Colonic mucosa (tissue), 4 donors: ENCODE data around the gene DNASE1L3. TPM values are rescaled to one million over a fixed set of nuclear protein-coding genes. Genes with fewer than 3 reads are reported as not detected.

Source experiments
- DNase-seq: peaks from one replicate; pipeline ENCODE4 v3.0.0-alpha.2; 2020
- H3K27ac ChIP-seq: fragments of 200-600 bp; one replicate; pipeline ENCODE4 v1.8.0; 2021
- H3K27me3 ChIP-seq: fragments of 200-600 bp; one replicate; pipeline ENCODE4 v1.8.0; 2021
- H3K36me3 ChIP-seq: fragments of 200-600 bp; one replicate; pipeline ENCODE4 v1.8.0; 2021
- H3K4me1 ChIP-seq: fragments of 200-600 bp; one replicate; pipeline ENCODE4 v1.8.0; 2021; ENCODE audit warnings: mild to moderate bottlenecking
- H3K4me3 ChIP-seq: fragments of 200-600 bp; one replicate; pipeline ENCODE4 v1.8.0; 2021
- H3K9ac ChIP-seq, 2 donors: one replicate each; pipeline ENCODE4 v1.7.0; 2013; ENCODE audit warnings: control low read depth in 2 of 2, low read depth in 2 of 2, low read length in 2 of 2
- H3K9me3 ChIP-seq: fragments of 200-600 bp; one replicate; pipeline ENCODE4 v1.8.0; 2021
- CTCF ChIP-seq: fragments of 200-600 bp; IDR thresholded peaks from one replicate; pipeline ENCODE4 v1.8.0; 2022; ENCODE audit warnings: antibody characterized with exemption, mild to moderate bottlenecking
- intact Hi-C: fragments of 100-400 bp; cut with DNase I; formaldehyde crosslinking; loops from one replicate; pipeline ENCODE4 v1.14.1; 2022
- total RNA-seq, 2 donors: library from RNA; stranded (reverse); fragmentation: NEBNext Ultra II Directional in 1 of 2; extraction: Animal tissue kit (Norgen Biotek cat#: 25700) in 1 of 2; gene quantifications; one replicate each; pipeline ENCODE4 v1.2.1, GENCODE V29; 2021
- donor health status: healthy.
- donor health status: DM: no; HTN: no; CAD: no.
- donor health status: DM: no; HTN: no; CAD: no.

The DNASE1L3 gene
- total RNA-seq, 2 donors from 2014 or later: 2.2 to 6.2 TPM

GRCh38 chr3:58207954-58208353 lies 2.8 kb downstream of the DNASE1L3 start:
- TF ChIP-seq CTCF: no peak

GRCh38 chr3:58206406-58207011 lies 4.3 kb downstream of the DNASE1L3 start:
- no peak overlapping the region for H3K4me3 ChIP-seq
- H3K27ac ChIP-seq: no peak overlapping the region
- intact Hi-C loops: loop anchor here (5.0 kb wide), 1 partner anchor 76 kb away; no protein-coding TSS in a partner anchor
- H3K27me3 ChIP-seq: no peaks in the 10 kb centered on the region
- H3K36me3 ChIP-seq: no peaks in the 10 kb centered on the region
- DNase-seq: no peak
- H3K9me3 ChIP-seq: no peaks in the 10 kb centered on the region
- no peaks in the 10 kb centered on the region for H3K4me1 ChIP-seq
- no peak for TF ChIP-seq CTCF
- H3K9ac ChIP-seq: no peak overlapping the region

More at GRCh38 chr3:58207954-58208353, 2.8 kb downstream of the DNASE1L3 start:
- Histone ChIP-seq H3K36me3 (no peaks in the 10 kb centered on the region), H3K27me3 (no peaks in the 10 kb centered on the region), H3K9me3 (no peaks in the 10 kb centered on the region), H3K4me3 (no peak overlapping the region), H3K9ac (no peak overlapping the region), H3K27ac (no peak overlapping the region), H3K4me1 (no peaks in the 10 kb centered on the region)
- intact Hi-C loops: loop anchor here (5.0 kb wide), 1 partner anchor 74 kb away; no protein-coding TSS in a partner anchor
- DNase-seq: no peak

GRCh38 chr3:58205981-58206380 lies 4.8 kb downstream of the DNASE1L3 start:
- Histone ChIP-seq H3K27me3 (no peaks in the 10 kb centered on the region), H3K36me3 (no peaks in the 10 kb centered on the region), H3K4me3 (no peak overlapping the region), H3K27ac (no peak overlapping the region), H3K9ac (no peak overlapping the region), H3K9me3 (no peaks in the 10 kb centered on the region), H3K4me1 (no peaks in the 10 kb centered on the region)
- intact Hi-C loops: loop anchor here (5.0 kb wide), 1 partner anchor 76 kb away; no protein-coding TSS in a partner anchor
- DNase-seq: no peak
- TF ChIP-seq CTCF: no peak

GRCh38 chr3:58204720-58205119 lies 6.1 kb downstream of the DNASE1L3 start:
- no peak for DNase-seq
- intact Hi-C loops: loop anchor here (5.0 kb wide), 1 partner anchor 78 kb away; no protein-coding TSS in a partner anchor
- no peak for TF ChIP-seq CTCF
- no peak overlapping the region for H3K9ac ChIP-seq
- H3K4me1 ChIP-seq: no peaks in the 10 kb centered on the region
- no peaks in the 10 kb centered on the region for H3K36me3 ChIP-seq
- no peaks in the 10 kb centered on the region for H3K27me3 ChIP-seq
- no peak overlapping the region for H3K27ac ChIP-seq
- H3K4me3 ChIP-seq: no peak overlapping the region
- H3K9me3 ChIP-seq: no peaks in the 10 kb centered on the region

GRCh38 chr3:58203541-58203940 lies 7.2 kb downstream of the DNASE1L3 start:
- TF ChIP-seq CTCF: no peak
- DNase-seq: no peak
- no peaks in the 10 kb centered on the region for H3K4me1 ChIP-seq
- H3K27ac ChIP-seq: no peak overlapping the region
- no peaks in the 10 kb centered on the region for H3K9me3 ChIP-seq
- no peaks in the 10 kb centered on the region for H3K36me3 ChIP-seq
- no peak overlapping the region for H3K4me3 ChIP-seq
- intact Hi-C loops: no loop called here
- H3K27me3 ChIP-seq: no peaks in the 10 kb centered on the region
- no peak overlapping the region for H3K9ac ChIP-seq
